Hematopoietic multipotent progenitor cell (in vitro differentiated cells): ENCODE results near the gene DYNLT4. TPM values are rescaled to one million over a fixed set of nuclear protein-coding genes. Genes with fewer than 3 reads are reported as not detected.

Experiments
- DNase-seq, 3 donors: peaks; one replicate each; pipeline ENCODE4 v3.0.0-alpha.2; 2011 to 2015; ENCODE audit warnings: low read depth in 2 of 3, low spot score in 2 of 3
- total RNA-seq: library from RNA; depleted of rRNA; stranded (reverse); fragments of >200 nt; gene quantifications from one replicate; pipeline ENCODE4 v1.2.3, GENCODE V29; 2012

The DYNLT4 gene
- total RNA-seq, 1 donor, result 2.2 TPM

DNA sequence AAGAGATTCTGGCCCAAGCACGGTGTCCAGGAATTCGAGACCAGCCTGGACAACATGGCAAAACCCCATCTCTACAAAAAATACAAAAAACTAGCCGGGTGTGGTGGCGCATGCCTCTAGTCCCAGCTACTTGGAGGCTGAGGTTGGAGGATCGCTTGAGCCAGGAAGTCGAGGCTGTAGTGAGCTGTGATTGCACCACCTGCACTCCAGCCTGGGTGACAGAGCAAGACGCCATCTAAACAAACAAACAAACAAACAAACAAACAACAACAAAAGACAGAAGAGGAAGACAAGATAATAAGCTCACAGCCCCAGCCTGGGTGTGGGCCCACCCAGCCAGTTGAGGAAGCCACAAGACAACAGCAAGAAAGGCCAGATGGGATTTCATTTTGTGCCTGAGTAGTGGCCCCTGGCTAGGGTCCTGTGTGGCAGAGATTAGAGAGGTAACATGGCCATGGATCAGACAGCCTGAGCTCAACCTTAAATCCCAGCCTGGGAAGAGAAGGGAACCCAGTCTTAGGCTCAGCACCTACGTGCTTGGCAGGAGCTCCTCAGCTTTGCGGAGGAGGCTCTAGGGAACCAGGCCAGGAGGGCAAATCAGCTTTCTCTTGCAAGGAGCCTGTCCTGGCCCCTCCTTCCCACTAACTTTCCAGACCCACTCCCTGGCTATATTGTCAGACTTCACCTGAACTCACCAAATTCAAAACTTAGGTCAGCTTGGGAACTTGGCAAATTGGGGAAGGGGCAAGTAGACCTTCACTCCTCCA is 14.2 kb downstream of the DYNLT4 start:
- no peak for DNase-seq

DNA sequence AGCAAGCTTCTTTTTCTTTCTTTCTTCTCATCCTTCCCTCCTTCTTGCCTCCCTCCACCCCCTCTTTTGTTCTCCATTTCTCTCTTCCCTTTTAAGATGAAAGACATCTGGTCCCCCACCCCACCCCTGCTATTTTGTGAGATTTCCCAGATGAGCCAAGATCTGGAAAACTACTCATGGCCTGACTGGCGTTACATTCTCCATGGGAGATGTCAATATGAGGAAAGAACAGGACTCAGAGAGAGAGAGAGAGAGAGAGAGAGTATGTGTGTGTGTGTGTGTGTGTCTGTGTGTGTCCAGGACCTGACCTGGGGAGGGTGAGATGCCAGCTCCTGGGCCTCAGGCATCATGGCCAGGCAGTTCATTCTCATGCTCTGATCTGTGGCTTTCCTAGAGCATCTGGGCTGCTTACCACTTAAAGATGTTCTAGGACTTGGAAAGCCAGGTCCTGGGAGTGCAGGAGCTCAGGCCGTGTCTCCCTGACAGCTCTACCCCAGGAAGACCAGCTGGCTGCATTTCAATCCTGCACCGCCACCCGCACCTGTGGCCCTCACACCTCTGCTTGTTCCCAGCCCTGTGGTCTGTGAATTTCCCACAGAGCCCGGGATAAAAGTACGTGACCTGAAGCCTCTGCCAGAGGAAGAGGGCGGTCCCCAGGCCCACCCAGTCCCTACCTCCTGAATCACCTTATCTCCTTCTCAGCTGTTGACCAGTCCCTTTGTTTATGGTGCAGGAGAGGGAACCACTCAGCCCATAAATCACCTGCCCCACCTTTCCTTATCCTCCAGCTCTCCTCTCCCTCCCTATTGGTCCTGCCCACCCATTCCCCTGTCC is 16.0 kb downstream of the DYNLT4 start:
- DNase-seq, result no peak

DNA sequence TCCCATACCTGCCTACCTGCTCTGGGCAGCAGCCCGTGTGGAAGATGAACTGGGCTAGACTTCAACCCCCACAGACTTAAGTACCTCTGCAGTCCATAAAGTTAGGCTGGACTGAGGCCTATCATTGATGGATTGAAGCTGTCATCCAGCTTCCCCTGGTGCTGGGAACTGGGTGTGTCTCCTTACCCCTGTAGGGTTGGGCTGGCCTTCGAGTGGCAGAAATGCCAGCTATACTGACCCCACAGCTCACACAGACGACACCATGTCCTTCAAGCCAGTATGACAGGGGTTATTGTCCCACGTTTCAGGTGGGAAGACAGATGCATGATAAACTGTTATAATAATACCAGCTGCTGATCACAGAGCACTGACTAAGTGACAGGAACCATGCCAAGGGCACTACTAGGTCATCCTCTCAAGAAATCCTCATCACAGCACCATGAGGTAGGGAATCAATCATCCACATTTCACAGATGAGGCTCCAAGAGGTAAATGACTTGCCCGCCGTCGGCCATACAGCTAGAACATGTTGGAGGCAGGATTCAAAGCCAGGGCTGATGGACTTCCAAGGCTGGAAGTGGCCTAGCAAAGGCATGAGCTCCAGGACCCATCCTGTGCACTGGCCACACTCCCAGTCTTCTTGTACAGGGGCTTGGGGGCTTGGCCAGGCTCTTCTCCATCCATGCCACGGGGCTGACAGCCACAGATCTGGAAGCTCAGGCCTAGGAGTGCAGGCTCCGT is 18.9 kb downstream of the DYNLT4 start, which contains the start of gene BEST4:
BEST4 (minus strand) TSS at position 51 of the 741 bp plus-strand sequence. CDS start 465 bp downstream, outside the sequence.
- DNase-seq, result no peak

DNA sequence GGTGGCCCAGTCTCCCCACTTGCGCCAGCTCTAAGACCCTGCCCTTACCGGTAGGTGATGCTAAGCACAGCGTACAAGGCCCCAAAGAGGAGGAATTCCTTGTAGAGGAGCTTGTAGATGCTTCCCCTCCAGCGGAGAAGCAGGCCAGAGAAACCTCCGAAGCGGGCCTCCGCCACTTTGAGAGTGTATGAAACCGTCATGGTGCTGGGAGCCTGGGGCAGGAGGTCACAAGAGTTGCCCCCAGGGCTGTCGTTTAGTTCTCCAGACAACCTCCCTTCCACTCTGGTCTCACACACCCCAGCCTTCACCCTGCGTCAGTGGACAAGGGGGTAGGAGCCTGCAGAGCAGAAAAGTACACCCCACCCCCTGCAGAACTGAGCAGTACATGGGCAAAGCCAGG is 19.6 kb downstream of the DYNLT4 start:
- DNase-seq, result no peak

DNA sequence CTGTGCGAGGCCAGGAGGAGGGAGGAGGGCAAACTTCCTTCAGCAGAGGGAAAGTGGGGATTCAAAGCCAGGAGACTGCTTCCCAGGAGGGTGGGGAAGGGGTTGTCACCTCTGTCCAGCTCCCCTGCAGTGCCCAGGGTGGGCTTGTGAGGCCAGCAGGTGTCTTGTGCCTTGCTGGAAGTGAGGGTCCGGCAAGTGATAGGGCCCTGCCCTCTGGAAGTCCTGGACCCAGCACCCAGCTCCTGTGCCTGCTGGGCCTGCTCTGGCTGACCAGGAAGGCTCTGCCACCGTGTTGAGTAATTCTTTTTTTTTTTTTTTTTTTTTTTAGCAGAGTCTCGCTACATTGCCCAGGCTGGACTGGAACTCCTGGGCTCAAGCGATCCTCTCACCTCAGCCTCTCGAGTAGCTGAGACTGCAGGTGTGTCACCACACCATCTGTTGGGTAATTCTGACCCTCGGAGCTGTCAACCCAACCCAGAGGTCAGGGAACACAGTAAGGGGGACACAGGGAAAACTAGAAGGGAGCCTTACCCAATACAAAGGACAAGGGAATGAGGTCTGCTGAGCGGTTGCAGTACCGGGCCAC is 20.2 kb downstream of the DYNLT4 start:
- DNase-seq, result no peak

DNA sequence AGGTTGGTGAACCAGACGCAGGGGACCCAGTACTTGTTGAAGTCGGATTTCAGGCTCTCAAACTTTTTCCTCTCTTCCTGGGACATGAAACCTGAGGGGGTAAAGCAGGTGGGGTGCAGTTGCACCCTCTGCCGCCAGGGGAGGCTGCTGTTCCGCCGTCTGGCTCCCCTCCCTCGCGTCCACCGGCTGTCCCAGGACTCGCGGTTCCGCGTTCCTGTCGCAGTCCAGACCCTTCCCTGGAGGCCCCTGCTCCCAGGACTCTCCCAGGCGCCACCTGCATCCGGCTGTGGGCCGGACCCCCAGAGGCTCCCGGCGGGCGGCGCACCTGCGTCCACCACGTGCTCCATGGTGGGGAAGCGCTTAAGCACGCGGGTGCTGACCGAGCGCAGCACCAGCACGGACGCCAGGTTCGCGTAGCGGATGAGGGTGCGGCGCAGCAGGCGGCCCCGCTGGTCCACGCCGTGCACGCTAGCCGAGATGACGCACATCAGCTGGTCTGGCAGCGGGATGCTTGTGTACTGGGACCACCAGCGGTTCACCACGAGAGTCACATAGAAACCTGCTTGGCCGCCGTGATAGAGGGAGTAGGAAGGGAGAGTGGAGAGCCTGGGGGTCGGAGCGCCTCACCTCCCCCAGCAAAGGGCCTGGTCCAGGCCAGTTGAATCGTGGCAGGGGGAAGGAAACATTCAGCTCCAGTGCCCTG is 20.9 kb downstream of the DYNLT4 start:
- peak; percentile 74 to 75 (median 75) for DNase-seq

DNA sequence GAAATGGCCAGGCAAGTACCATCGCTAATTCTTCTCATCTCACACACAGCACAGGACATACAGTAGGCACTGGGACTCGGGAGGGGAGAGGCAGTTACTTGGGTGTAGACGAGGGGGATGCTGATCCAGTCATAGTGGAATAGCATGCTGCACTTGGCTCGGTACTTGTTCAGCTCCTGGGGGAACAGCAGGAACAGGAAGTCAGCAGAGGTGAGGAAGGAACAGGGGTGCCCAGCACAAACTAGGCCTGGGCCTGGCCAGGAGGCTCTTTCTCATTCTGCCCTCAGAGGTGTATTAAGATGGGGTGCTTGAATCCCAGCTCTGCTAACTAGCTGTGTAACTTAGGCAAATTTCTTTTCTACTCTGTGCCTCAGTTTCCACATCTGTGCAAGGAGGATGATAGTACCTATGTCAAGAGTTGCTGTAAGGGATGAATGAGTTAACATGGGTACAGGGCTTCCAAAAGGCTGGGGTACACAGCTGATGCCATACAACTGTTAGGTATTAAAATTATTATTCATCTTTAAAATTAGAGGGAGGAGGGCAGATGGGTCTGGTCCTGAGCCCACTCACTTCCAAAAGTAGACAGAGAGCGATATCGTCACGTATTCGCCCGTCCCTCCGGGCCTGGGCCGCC is 21.5 kb downstream of the DYNLT4 start:
- no peak for DNase-seq

DNA sequence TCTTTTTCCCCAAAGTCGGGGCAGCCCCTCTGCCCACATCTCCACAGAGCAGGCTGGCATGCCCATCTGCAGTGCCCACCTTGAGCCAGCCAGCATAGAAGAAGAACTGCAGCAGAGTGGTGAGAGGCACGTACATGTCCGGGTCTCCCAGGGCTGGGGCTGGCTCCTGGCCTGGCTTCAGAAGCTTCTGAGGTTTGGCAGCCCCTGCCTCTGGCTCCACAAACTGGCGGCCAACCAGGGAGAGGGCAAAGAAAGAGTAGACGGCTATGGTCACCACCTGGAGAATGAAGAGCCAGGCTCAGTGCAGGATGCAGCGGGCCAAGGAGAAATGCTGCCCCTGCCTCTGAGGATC is 22.1 kb downstream of the DYNLT4 start:
- DNase-seq, result no peak

DNA sequence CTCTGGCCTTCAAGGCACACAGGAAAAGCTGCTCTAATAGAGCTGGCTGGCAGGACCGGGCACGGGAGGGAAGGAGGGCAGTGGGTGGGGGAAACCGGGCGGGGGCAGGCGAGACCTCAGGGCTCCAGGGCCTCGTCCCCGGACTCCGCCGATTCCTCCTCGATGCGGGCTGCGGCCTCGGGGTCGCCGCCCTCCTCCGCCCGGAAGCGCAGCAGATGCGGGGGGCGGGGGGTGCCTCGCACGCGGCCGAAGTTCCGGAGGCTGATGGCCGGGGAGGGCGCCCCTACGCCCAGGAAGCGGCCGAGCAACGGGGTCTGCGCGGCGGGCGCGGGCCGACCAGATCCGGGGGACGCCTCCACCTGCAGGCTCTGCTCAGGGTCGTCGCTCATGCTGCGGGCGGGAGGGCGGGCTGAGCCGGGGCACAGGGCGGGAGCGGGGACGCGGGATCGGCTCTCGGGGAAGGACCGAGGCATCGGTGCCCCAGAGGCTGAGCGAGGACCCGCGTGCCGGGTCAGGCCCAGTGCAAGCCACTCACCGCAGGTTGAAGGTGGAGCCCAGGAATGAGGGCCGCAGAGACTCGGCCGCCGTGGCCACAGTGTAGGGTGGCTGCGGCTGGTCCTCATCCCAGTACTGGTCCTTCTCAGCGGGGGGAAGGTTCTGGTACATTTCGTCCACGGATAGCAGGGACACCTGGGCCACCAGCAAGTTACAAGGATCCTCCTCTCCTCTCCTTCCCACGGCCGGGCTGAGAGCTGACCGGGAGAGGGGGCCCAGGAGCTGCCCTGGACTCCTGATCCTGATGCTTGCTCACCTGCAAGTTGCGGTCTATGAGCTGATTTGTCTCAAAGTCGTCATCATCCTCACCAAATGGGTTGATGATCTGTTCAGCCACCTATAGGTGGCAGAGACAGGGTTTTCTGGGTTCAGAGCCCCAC is 22.8 kb downstream of the DYNLT4 start:
- peak in 1 of 3 donors; percentile 33 for DNase-seq

DNA sequence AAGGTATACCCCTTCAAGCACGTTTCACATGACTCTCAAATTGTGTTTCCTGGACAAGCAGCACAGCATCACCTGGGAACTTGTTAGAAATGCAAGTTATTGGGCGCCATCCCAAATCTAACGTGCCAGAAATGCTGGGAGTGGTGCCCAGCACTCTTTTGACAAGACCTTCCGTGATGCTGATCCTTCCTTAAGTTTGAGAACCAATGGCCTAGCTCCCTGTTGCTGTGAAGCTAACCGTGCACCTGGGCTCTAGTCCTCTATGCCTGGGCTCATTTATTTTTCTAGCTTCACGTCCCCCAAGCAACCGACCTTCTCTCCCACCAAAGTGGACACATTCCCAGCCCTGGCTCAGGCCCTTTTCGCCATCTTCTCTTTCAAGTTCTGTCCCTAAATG is 23.5 kb downstream of the DYNLT4 start:
- DNase-seq, result no peak

DNA sequence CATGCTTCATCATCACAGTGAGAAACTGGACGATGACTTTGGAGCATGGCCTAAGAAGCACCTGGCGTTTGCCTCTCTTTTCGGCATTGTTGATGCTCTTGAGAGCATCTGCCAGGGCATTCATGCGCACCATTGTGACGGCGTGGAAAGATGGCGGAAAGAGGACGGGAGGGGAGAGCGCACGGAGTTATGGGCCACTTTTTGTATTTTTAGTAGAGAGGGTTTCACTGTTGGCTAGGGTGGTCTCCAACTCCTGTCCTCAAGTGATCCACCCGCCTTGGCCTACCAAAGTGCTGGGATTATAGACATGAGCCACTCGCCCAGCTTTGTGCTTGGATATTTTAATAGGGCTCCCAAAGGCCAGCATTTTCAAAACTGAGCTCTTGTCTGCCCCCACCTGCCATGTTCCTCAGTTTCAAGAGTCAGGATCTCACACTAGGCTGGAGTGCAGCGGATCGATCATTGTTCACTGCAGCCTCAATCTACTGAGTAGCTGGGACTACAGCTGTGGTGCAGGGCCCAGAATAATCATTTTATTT is 26.5 kb downstream of the DYNLT4 start:
- no peak for DNase-seq

DNA sequence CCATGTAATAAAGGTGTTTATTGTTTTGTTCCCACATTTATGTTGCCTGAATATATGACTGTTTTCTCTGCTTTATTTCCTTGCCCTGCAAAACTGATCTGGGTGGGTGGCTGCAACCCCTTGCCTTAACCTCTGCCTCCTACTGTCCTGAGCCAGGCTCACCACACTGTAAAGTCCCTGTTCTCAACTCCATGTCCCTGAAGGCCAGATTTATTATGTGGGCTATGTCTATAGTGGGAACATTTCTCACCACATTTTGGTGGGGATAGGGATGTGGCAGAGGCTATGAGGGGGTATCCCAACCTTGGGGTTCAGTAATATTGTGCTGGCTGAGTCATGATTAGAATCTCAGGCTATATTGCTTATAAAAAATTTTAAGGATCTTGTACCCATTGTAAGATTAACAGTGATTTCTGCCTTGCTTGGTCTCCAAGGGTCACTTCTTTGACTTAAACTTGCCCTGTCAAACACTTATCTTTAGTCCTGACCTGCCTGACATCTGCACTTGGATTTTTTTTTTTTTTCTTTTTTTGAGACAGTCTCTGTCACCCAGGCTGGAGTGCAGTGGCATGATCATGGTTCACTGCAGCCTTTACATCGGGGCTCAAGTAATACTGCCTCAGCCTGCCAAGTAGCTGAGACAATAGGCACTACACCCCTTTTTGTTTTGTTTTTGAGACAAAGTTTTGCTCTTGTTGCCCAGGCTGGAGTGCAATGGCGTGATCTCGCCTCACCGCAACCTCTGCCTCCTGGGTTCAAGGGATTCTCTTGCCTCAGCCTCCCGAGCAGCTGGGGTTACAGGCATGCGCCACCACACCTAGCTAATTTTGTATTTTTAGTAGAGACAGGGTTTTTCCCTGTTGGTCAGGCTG is 28.2 kb downstream of the DYNLT4 start:
- no peak for DNase-seq

DNA sequence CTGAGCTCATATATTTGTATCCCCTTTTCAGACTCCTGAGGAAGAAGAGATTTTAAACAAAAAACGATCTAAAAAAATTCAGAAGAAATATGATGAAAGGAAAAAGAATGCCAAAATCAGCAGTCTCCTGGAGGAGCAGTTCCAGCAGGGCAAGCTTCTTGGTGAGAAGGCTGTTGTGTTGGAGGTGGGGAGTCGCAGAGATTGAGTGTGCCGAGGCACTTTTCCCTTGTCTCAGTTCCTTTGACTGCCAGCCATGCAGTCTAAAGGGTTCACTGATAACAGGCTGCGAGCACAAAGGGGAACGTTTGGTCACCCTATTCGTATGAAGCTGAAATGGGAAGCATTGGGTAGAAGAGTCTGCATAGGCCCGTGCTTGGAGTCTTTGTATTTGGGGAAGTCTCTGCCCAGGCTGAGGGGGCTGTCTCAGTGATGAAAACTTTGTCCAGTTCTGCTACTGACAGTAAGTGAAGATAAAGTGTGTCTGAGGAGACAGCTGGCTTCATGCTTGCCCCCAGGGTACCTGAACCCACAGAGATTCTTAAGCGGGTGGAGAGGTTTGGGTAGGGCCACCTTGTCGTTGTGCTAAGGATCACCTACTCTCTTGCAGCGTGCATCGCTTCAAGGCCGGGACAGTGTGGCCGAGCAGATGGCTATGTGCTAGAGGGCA is 29.0 kb downstream of the DYNLT4 start:
- DNase-seq, result no peak

DNA sequence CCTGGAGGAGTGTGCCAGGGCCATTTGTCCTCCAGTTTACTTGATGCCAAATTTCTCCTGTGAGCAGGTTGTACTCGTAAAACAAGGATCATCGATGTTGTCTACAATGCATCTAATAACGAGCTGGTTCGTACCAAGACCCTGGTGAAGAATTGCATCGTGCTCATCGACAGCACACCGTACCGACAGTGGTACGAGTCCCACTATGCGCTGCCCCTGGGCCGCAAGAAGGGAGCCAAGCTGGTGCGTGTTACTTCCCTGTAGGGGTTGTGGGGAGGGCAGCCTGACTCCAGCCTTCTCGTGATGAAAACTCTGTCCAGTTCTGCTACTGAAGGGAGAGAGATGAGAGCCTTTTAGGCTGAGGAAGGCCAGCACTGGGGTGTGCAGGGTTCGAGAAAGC is 29.6 kb downstream of the DYNLT4 start:
- no peak for DNase-seq

DNA sequence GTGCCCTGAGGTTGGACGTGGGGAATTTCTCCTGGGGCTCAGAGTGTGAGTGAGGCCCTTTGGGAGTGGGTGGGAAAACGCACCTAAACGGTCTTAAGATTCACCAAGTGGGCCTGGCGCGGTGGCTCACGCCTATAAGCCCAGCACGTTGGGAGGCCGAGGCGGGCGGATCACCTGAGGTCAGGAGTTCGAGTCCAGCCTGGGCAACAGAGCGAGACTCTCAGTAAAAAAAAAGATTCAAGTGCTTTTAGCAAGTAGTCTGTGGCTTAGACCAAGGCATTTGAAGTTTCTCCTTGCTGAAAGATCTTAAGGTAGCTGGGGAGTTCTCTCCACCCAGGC is 30.5 kb downstream of the DYNLT4 start:
- DNase-seq, result no peak

DNA sequence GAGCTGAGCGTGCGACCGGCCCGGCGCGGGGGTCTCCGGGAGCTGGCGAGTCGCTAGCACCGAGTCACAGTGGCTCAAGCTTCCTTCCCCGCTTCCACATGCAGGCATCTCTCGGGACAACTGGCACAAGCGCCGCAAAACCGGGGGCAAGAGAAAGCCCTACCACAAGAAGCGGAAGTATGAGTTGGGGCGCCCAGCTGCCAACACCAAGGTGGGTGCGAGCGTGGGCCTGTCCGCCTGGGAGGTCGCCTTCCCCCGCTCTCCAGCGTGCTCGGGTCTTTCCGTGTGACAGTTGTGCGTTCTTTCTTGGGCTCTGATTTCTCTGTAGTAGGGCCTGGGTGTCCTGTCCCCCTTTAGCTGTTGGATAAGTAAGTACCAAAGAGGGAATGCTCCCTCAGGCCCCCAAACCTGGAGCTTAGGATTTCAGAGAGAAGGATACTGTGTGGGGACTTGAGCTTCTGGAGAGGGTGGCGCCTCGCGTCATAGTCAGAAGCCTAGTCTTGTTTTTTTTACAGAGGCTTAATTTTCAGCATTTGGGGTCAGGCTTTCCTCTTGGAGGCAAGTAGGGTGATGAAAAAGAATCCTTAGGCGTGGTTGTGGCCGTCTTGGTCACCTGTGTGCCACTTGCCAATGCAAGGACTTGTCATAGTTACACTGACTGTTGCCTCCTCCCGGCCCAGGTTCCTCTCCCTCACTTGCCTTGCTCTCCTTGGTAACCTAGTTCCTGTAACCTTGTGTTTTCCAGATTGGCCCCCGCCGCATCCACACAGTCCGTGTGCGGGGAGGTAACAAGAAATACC is 31.0 kb downstream of the DYNLT4 start:
- peak in 2 of 3 donors; percentile 52 to 60 for DNase-seq
